HFFc6 (cell line): Measurements from ENCODE around the gene TPPP2. TPM values are rescaled to one million over a fixed set of nuclear protein-coding genes. Genes with fewer than 3 reads are reported as not detected.

Source experiments
- DNase-seq: peaks from one replicate; pipeline ENCODE4 v3.0.0-alpha.2; 2018
- H3K27ac Mint-ChIP-seq: 2 replicates; pipeline ENCODE4 v1.8.0; 2020; ENCODE audit warnings: mild to moderate bottlenecking, mixed read lengths
- H3K27me3 Mint-ChIP-seq: 2 replicates; pipeline ENCODE4 v1.8.0; 2021; ENCODE audit warnings: mild to moderate bottlenecking, moderate library complexity, mixed read lengths; ENCODE audit not compliant: insufficient read depth
- H3K36me3 Mint-ChIP-seq: 2 replicates; pipeline ENCODE4 v1.8.0; 2021; ENCODE audit warnings: low read depth, mixed read lengths
- H3K4me1 Mint-ChIP-seq: 2 replicates; pipeline ENCODE4 v1.8.0; 2020; ENCODE audit warnings: low read depth, mixed read lengths
- H3K4me3 Mint-ChIP-seq: 2 replicates; pipeline ENCODE4 v1.8.0; 2020; ENCODE audit warnings: mild to moderate bottlenecking, moderate library complexity, mixed read lengths
- H3K9me3 Mint-ChIP-seq: 2 replicates; pipeline ENCODE4 v1.8.0; 2020; ENCODE audit warnings: mild to moderate bottlenecking, mixed read lengths
- total RNA-seq, 6 experiments: library from RNA; stranded (reverse); fragmentation: NEBNext Ultra II Directional; extraction: Animal tissue kit (Norgen Biotek cat#: 25700); gene quantifications; 2 replicates in 1 of 6; 3 replicates in 5 of 6; pipeline ENCODE4 v1.2.3, GENCODE V29; 2021
- TF ChIP-seq, protein P1 (sequence below): fragments of 200-600 bp; sonication (generic); IDR thresholded peaks from 2 replicates; pipeline ENCODE4 v1.5.0; 2021; ENCODE audit warnings: antibody characterized with exemption, mild to moderate bottlenecking

The TPPP2 gene
- total RNA-seq, 6 experiments from 2014 or later: not detected

DNA sequence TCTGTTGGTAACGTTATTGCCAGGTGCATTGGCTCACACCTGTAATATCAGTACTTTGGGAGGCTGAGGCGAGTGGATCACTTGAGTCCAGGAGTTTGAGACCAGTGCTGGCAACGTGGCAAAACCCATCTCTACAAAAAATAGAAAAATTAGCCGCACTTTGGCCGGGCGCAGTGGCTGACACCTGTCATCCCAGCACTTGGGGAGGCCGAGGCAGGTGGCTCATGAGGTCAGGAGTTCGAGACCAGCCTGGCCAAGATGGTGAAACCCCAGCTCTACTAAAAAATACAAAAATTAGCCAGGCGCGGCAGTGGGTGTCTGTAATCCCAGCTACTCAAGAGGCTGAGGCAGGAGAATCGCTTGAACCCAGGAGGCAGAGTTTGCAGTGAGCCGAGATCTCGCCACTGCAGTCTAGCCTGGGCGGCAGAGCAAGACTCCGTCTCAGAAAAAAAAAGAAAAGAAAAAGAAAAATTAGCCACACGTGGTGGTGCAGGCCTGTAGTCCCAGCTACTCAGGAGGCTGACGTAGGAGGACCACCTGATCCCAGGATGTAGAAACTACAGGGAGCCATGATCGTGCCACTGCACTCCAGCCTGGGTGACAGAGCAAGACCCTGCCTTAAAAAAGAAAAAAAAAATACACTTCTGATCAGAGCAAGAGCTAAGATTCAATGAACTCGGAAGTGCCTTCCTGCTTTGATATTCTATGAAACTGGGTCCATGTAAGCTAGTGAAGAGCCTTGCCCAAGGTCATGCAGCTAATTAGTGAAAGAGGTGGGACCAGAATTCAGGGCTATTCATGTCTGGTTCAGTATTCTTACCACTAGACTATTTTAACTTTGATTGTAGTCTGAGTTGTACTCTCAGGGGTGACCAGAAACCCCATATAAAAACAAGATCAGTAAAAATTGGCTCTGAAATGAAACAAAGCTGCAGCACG, 23.4 kb downstream of the TPPP2 start:
- Mint-ChIP-seq H3K4me1 (peaks cover 27% of the 10 kb centered on the region), H3K9me3 (no peaks in the 10 kb centered on the region), H3K36me3 (no peaks in the 10 kb centered on the region), H3K4me3 (no peak overlapping the region), H3K27ac (no peak overlapping the region), H3K27me3 (peaks cover 5% of the 10 kb centered on the region; the same call in 1 of the 2 replicates)
- DNase-seq: no peak
- TF ChIP-seq, protein P1, sequence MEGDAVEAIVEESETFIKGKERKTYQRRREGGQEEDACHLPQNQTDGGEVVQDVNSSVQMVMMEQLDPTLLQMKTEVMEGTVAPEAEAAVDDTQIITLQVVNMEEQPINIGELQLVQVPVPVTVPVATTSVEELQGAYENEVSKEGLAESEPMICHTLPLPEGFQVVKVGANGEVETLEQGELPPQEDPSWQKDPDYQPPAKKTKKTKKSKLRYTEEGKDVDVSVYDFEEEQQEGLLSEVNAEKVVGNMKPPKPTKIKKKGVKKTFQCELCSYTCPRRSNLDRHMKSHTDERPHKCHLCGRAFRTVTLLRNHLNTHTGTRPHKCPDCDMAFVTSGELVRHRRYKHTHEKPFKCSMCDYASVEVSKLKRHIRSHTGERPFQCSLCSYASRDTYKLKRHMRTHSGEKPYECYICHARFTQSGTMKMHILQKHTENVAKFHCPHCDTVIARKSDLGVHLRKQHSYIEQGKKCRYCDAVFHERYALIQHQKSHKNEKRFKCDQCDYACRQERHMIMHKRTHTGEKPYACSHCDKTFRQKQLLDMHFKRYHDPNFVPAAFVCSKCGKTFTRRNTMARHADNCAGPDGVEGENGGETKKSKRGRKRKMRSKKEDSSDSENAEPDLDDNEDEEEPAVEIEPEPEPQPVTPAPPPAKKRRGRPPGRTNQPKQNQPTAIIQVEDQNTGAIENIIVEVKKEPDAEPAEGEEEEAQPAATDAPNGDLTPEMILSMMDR: no peak

DNA sequence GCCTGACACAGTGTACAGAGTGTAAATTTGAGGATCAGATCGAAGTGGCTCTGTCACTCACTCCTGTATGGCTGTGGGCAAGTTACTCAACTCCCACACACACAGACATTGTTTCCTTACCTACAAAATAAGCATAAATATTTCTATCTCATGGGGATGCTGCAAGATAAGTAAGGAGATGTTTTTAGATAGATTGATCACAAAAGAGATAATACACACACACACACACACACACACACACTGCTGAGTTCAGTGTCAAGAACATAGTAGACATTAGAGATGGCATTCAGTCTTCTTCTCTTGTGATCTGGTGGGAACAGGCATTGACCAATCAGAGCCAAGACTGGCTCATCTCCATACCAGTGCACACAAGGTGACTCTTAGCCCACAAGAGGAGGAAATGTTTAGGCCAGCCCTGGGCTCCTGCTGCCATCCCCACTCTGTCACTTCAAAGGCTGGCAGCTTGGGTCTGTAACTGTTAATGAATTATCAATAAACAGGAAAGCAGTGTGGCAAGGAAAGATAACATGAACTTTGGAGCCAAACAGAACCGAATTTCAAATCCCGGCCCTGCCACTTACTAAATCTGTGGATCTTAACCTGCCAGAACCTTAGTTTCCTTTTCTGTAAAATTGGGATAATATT, 24.2 kb downstream of the TPPP2 start:
- no peaks in the 10 kb centered on the region for H3K36me3 Mint-ChIP-seq
- TF ChIP-seq, protein P1: no peak
- no peak overlapping the region for H3K4me3 Mint-ChIP-seq
- no peak for DNase-seq
- peaks cover 5% of the 10 kb centered on the region; the same call in 1 of the 2 replicates for H3K27me3 Mint-ChIP-seq
- H3K4me1 Mint-ChIP-seq: peaks cover 22% of the 10 kb centered on the region
- no peak overlapping the region for H3K27ac Mint-ChIP-seq
- no peaks in the 10 kb centered on the region for H3K9me3 Mint-ChIP-seq

DNA sequence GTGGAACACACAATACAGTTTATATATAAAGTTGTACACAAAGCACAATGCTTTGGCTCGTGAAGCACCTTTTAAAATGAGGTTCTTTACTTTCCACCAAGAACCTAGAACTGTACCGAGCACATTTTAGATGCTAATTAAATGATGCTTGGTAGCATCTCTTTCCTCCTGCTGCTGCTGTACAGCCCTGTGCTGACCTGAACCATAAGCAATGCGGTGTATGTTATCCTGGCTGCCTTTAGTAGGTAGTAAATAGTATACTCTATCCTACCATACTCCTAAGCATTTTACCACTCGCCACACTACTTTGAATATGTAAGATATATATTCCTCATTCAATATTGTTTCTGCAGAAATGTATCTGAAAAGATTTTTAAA, 24.7 kb downstream of the TPPP2 start:
- Mint-ChIP-seq H3K27me3 (peaks cover 5% of the 10 kb centered on the region; the same call in 1 of the 2 replicates), H3K36me3 (no peaks in the 10 kb centered on the region), H3K27ac (no peak overlapping the region), H3K4me3 (no peak overlapping the region), H3K4me1 (peaks cover 19% of the 10 kb centered on the region), H3K9me3 (no peaks in the 10 kb centered on the region)
- TF ChIP-seq, protein P1: no peak
- DNase-seq: no peak

DNA sequence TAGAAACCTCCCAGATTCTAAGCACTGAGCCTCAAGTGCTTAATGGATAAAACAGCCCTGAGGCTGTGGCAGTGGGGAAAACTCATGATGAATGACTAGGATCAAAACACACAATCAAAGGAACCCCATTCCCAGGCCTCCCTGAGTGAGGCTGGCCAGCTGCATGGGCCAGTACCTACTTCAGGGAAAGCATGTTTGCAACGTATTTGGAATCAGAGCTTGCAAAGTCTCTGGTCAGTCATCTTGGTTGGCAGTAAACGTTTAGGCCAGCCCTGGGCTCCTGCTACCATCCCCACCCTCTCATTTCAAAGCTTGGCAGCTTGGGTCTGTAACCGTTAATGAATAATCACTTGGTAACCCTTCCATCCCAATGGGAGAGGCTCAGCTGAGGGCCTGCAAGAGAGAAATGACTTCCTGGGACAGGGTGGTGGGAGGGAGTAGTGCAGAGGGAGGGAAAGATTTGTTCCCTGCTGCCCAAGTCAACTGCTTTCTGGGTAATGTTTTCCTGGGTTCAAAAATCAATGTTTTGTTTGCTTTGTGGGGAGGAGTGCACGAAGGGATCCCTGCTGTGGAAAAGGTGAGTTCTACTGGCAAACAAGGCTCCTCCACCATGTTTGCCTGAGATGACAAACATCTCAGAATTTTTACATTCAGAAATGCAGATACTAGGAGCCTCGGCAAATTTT, 25.6 kb downstream of the TPPP2 start:
- Mint-ChIP-seq H3K27ac (no peak overlapping the region), H3K4me3 (no peak overlapping the region), H3K4me1 (peaks cover 23% of the 10 kb centered on the region), H3K9me3 (no peaks in the 10 kb centered on the region), H3K27me3 (peaks cover 5% of the 10 kb centered on the region; the same call in 1 of the 2 replicates), H3K36me3 (no peaks in the 10 kb centered on the region)
- TF ChIP-seq, protein P1: no peak
- DNase-seq: no peak

DNA sequence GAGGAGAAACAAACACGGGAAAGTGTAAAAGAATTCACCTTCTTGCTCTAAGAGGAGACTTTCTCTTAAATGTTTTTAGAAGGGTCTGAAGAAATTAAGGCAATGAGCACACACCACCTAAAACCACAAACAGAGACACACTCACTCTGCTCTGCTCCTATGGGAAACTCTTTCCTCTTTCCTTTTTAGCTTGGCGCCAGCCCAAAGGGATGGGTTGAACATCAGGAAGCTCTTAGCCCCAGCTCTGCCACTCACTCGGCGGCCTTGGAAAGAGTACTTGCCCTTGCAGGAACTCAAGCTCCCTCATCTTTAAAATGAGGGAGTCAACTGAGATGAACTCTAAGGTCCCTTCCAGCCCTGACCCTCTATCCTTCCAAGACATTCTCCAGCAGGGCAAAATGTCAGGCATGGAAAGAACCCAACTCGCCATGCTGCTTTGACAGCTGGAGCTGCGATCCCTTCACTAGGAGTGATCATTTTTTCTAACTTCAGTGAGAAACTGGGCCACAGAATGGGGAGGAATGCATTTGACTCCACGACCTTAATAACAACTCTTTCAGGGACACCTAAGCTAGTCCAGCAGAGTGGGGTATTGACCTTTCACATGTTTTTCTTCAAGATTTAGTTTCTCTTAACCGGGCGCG, 26.6 kb downstream of the TPPP2 start:
- H3K4me1 Mint-ChIP-seq: peaks cover 26% of the 10 kb centered on the region
- H3K4me3 Mint-ChIP-seq: no peak overlapping the region
- no peaks in the 10 kb centered on the region for H3K36me3 Mint-ChIP-seq
- TF ChIP-seq, protein P1: no peak
- no peak overlapping the region for H3K27ac Mint-ChIP-seq
- DNase-seq: peak; percentile 13
- no peaks in the 10 kb centered on the region for H3K9me3 Mint-ChIP-seq
- peaks cover 5% of the 10 kb centered on the region; the same call in 1 of the 2 replicates for H3K27me3 Mint-ChIP-seq
